WTC11 (cell line): ENCODE measurements around the gene PKP4. TPM values are rescaled to one million over a fixed set of nuclear protein-coding genes. Genes with fewer than 3 reads are reported as not detected.

ENCODE experiments used
- ATAC-seq: fragments of 200-7000 bp; cut with Tn5 transposase; 2 replicates; pipeline ENCODE4 v1.10.0; 2021; ENCODE audit warnings: mild to moderate bottlenecking, moderate library complexity
- CTCF ChIA-PET: fragments of 300-600 bp; sonication (Branson Sonifier 250); formaldehyde crosslinking; loops from one replicate; lab custom pipeline; 2021; ENCODE audit warnings: antibody characterized with exemption; lab: Charles Lee
- POLR2A ChIA-PET: fragments of 350-600 bp; sonication (Branson Sonifier 250); formaldehyde crosslinking; loops from one replicate; lab custom pipeline; 2021; ENCODE audit warnings: antibody characterized with exemption; lab: Charles Lee
- DNase-seq: peaks from one replicate; pipeline ENCODE4 v3.0.0; 2021; ENCODE audit warnings: low spot score
- H3K27ac Mint-ChIP-seq: 2 replicates; pipeline ENCODE4 v1.8.0; 2021; ENCODE audit warnings: mixed read lengths
- H3K27me3 Mint-ChIP-seq: 2 replicates; pipeline ENCODE4 v1.8.0; 2021; ENCODE audit warnings: low read depth, mild to moderate bottlenecking, moderate library complexity, mixed read lengths
- H3K36me3 Mint-ChIP-seq: 2 replicates; pipeline ENCODE4 v1.8.0; 2021; ENCODE audit warnings: mixed read lengths
- H3K4me1 Mint-ChIP-seq: 2 replicates; pipeline ENCODE4 v1.8.0; 2022; ENCODE audit warnings: mixed read lengths
- H3K4me3 Mint-ChIP-seq: 2 replicates; pipeline ENCODE4 v1.8.0; 2021; ENCODE audit warnings: mild to moderate bottlenecking, moderate library complexity, mixed read lengths
- H3K9me3 Mint-ChIP-seq: 2 replicates; pipeline ENCODE4 v1.8.0; 2021; ENCODE audit warnings: mixed read lengths
- AR ChIP-seq: fragments of 250-450 bp; sonication (Bioruptor Pico); IDR thresholded peaks from 2 replicates; pipeline ENCODE4 v1.9.0; 2021; ENCODE audit warnings: mild to moderate bottlenecking
- ARID4B ChIP-seq: sonication (generic); formaldehyde crosslinking; IDR thresholded peaks from 2 replicates; pipeline ENCODE4 v1.8.0; 2023; ENCODE audit warnings: missing genetic modification reagents, mild to moderate bottlenecking, borderline replicate concordance
- ERG ChIP-seq: fragments of 250-450 bp; sonication (Bioruptor Pico); IDR thresholded peaks from 2 replicates; pipeline ENCODE4 v1.8.0; 2021; ENCODE audit warnings: mild to moderate bottlenecking
- NFATC4 ChIP-seq: fragments of 250-450 bp; sonication (Bioruptor Pico); IDR thresholded peaks from 2 replicates; pipeline ENCODE4 v1.9.0; 2021; ENCODE audit warnings: mild to moderate bottlenecking
- NFE2L1 ChIP-seq: sonication (generic); formaldehyde crosslinking; IDR thresholded peaks from 2 replicates; pipeline ENCODE4 v1.8.1; 2023; ENCODE audit warnings: missing genetic modification reagents
- RORB ChIP-seq: fragments of 250-450 bp; sonication (Bioruptor Pico); IDR thresholded peaks from 2 replicates; pipeline ENCODE4 v1.9.0; 2021; ENCODE audit warnings: mild to moderate bottlenecking
- SMAD3 ChIP-seq: sonication (generic); formaldehyde crosslinking; IDR thresholded peaks from 2 replicates; pipeline ENCODE4 v1.8.0; 2022; ENCODE audit warnings: missing genetic modification reagents, mild to moderate bottlenecking, borderline replicate concordance
- STAT6 ChIP-seq: sonication (generic); formaldehyde crosslinking; conservative IDR thresholded peaks from 2 replicates; pipeline ENCODE4 v1.8.1; 2023; ENCODE audit warnings: mild to moderate bottlenecking, low read depth, missing genetic modification reagents, moderate library complexity
- TCF7 ChIP-seq: sonication (generic); formaldehyde crosslinking; IDR thresholded peaks from 2 replicates; pipeline ENCODE4 v1.8.0; 2022; ENCODE audit warnings: mild to moderate bottlenecking, low read depth, missing genetic modification reagents, moderate library complexity
- TEAD1 ChIP-seq: sonication (generic); formaldehyde crosslinking; IDR thresholded peaks from 2 replicates; pipeline ENCODE4 v1.8.0; 2022; ENCODE audit warnings: mild to moderate bottlenecking, missing genetic modification reagents
- USF2 ChIP-seq: sonication (generic); formaldehyde crosslinking; IDR thresholded peaks from 2 replicates; pipeline ENCODE4 v1.8.1; 2023; ENCODE audit warnings: mild to moderate bottlenecking, missing genetic modification reagents, moderate library complexity
- ZBTB43 ChIP-seq: sonication (generic); formaldehyde crosslinking; IDR thresholded peaks from 2 replicates; pipeline ENCODE4 v1.8.1; 2023; ENCODE audit warnings: mild to moderate bottlenecking, missing genetic modification reagents
- ZNF317 ChIP-seq: sonication (generic); formaldehyde crosslinking; IDR thresholded peaks from 2 replicates; pipeline ENCODE4 v1.8.1; 2023; ENCODE audit warnings: low read depth, mild to moderate bottlenecking, moderate library complexity, missing genetic modification reagents, borderline replicate concordance
- ZNF532 ChIP-seq: fragments of 250-450 bp; sonication (Bioruptor Pico); IDR thresholded peaks from 2 replicates; pipeline ENCODE4 v1.9.0; 2021; ENCODE audit warnings: mild to moderate bottlenecking, borderline replicate concordance
- total RNA-seq: library from RNA; stranded (reverse); gene quantifications from 3 replicates; pipeline ENCODE4 v1.2.3, GENCODE V29; 2021

Gene PKP4
- total RNA-seq, 1 experiment from 2014 or later, result 78.9 TPM

GRCh38 chr2:158598862-158599517, 142.2 kb downstream of the PKP4 start (continued):
- TF ChIP-seq ARID4B (CRISPR knock-in tag) (no peak), ZNF317 (CRISPR knock-in tag) (no peak), TEAD1 (CRISPR knock-in tag) (no peak), USF2 (CRISPR knock-in tag) (no peak), RORB (CRISPR knock-in tag) (no peak), ZNF532 (no peak), NFATC4 (CRISPR knock-in tag) (no peak)

- POLR2A ChIA-PET, result no interaction called here
- no peak overlapping the region for H3K27ac Mint-ChIP-seq
- CTCF ChIA-PET, result interaction anchor here (0.5 to 0.7 kb wide), 2 partner anchors 9 to 575 kb away, joined by 3 read pairs; no protein-coding TSS in a partner anchor
Observed at GRCh38 chr2:158599609-158600008, 142.9 kb downstream of the PKP4 start.

More at GRCh38 chr2:158599609-158600008, 142.9 kb downstream of the PKP4 start:
- H3K36me3 Mint-ChIP-seq, result no peaks in the 10 kb centered on the region
- no peaks in the 10 kb centered on the region for H3K9me3 Mint-ChIP-seq
- peaks cover 11% of the 10 kb centered on the region for H3K4me1 Mint-ChIP-seq
- ATAC-seq (no peak), DNase-seq (no peak)
- no peak overlapping the region for H3K4me3 Mint-ChIP-seq
- no peaks in the 10 kb centered on the region for H3K27me3 Mint-ChIP-seq
- TF ChIP-seq TCF7 (CRISPR knock-in tag), result no peak
- TF ChIP-seq SMAD3, result no peak
- TF ChIP-seq STAT6, result no peak
- no peak for TF ChIP-seq AR (CRISPR knock-in tag)
- TF ChIP-seq ZBTB43, result no peak
- no peak for TF ChIP-seq NFE2L1 (CRISPR knock-in tag)
- TF ChIP-seq ERG (CRISPR knock-in tag), result no peak
